Esophagus squamous epithelium (tissue), 5 donors: ENCODE data around the gene MPC1L. TPM values are rescaled to one million over a fixed set of nuclear protein-coding genes. Genes with fewer than 3 reads are reported as not detected.

ENCODE experiments used
- DNase-seq: peaks from one replicate; lab custom pipeline; 2025; lab: John Stamatoyannopoulos, UW
- H3K27ac ChIP-seq, 4 donors: fragments of 200-600 bp; sonication (generic); one replicate each; pipeline ENCODE4 v1.5.1; 2016 to 2019; ENCODE audit warnings: mild to moderate bottlenecking in 1 of 4
- H3K27me3 ChIP-seq, 4 donors: fragments of 200-600 bp; sonication (generic); 1 replicate in 3 of 4; 2 replicates in 1 of 4; pipeline versions ENCODE4 v1.5.1 to v1.6.0; 2017 to 2021; ENCODE audit warnings: antibody characterized with exemption in 1 of 4
- H3K36me3 ChIP-seq, 3 donors: fragments of 200-600 bp; sonication (generic); one replicate each; pipeline ENCODE4 v1.5.1; 2016 to 2019
- H3K4me1 ChIP-seq, 3 donors: fragments of 200-600 bp; sonication (generic); one replicate each; pipeline ENCODE4 v1.5.1; 2017 to 2019
- H3K4me3 ChIP-seq, 4 donors: fragments of 200-600 bp; sonication (generic); 1 replicate in 3 of 4; 2 replicates in 1 of 4; pipeline ENCODE4 v1.5.1; 2016 to 2019; ENCODE audit warnings: mild to moderate bottlenecking in 2 of 4, moderate library complexity in 1 of 4
- H3K9me3 ChIP-seq, 3 donors: fragments of 200-600 bp; sonication (generic); one replicate each; pipeline ENCODE4 v1.5.1; 2016 to 2019
- POLR2A ChIP-seq, 4 donors: fragments of 450-650 bp; IDR thresholded peaks; one replicate each; pipeline ENCODE4 v1.6.1; 2017; ENCODE audit warnings: antibody characterized with exemption in 4 of 4, mild to moderate bottlenecking in 4 of 4, moderate library complexity in 3 of 4
- WGBS, 2 donors: methylation state at CpG; one replicate each; pipeline ENCODE4 v1.1.5; 2018; 5-methylcytosine and 5-hydroxymethylcytosine counted together
- intact Hi-C: fragments of 100-400 bp; cut with DNase I; formaldehyde crosslinking; loops from one replicate; pipeline ENCODE4 v1.15.0; 2022
- total RNA-seq, 4 donors: library from RNA; depleted of rRNA; stranded (reverse); fragments of >200 nt; gene quantifications; one replicate each; pipeline ENCODE4 v1.1.0, GENCODE V29; 2016
- TF ChIP-seq, protein P1 (sequence below), 6 experiments: fragments of 450-650 bp in 4 of 6; fragments of 200-600 bp in 2 of 6; sonication (generic) in 2 of 6; IDR thresholded peaks; one replicate each; pipeline ENCODE4 v1.5.1; 2016 to 2019; ENCODE audit warnings: antibody characterized with exemption in 6 of 6, mild to moderate bottlenecking in 4 of 6, moderate library complexity in 4 of 6
- donor health status: DM: yes; HTN: yes; CAD: no.

MPC1L gene
- total RNA-seq, 4 donors from 2014 or later, result not detected

- TF ChIP-seq, protein P1, sequence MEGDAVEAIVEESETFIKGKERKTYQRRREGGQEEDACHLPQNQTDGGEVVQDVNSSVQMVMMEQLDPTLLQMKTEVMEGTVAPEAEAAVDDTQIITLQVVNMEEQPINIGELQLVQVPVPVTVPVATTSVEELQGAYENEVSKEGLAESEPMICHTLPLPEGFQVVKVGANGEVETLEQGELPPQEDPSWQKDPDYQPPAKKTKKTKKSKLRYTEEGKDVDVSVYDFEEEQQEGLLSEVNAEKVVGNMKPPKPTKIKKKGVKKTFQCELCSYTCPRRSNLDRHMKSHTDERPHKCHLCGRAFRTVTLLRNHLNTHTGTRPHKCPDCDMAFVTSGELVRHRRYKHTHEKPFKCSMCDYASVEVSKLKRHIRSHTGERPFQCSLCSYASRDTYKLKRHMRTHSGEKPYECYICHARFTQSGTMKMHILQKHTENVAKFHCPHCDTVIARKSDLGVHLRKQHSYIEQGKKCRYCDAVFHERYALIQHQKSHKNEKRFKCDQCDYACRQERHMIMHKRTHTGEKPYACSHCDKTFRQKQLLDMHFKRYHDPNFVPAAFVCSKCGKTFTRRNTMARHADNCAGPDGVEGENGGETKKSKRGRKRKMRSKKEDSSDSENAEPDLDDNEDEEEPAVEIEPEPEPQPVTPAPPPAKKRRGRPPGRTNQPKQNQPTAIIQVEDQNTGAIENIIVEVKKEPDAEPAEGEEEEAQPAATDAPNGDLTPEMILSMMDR (IDR thresholded peaks at IDR 0.05), result no peak
- no peak for TF ChIP-seq POLR2A (IDR thresholded peaks at IDR 0.05)
- H3K4me1 ChIP-seq, result no peaks in the 10 kb centered on the region
- 79 to 82% methylated on average over 9 of the region's 9 CpGs for WGBS, 2 donors
- no peaks in the 10 kb centered on the region for H3K27me3 ChIP-seq
- H3K36me3 ChIP-seq, result no peaks in the 10 kb centered on the region
- no peaks in the 10 kb centered on the region for H3K9me3 ChIP-seq
- DNase-seq, result no peak
- intact Hi-C loops, result no loop called here
- H3K27ac ChIP-seq, result no peak overlapping the region
- H3K4me3 ChIP-seq, result no peak overlapping the region
Observed at GRCh38 chrX:40615976-40616375, 7.3 kb upstream of the MPC1L start.

- TF ChIP-seq POLR2A (IDR thresholded peaks at IDR 0.05), result no peak
- TF ChIP-seq, protein P1 (IDR thresholded peaks at IDR 0.05), result no peak
- 82 to 89% methylated on average over 7 of the region's 7 CpGs for WGBS, 2 donors
Observed at GRCh38 chrX:40617566-40617965, 5.7 kb upstream of the MPC1L start.

DNA sequence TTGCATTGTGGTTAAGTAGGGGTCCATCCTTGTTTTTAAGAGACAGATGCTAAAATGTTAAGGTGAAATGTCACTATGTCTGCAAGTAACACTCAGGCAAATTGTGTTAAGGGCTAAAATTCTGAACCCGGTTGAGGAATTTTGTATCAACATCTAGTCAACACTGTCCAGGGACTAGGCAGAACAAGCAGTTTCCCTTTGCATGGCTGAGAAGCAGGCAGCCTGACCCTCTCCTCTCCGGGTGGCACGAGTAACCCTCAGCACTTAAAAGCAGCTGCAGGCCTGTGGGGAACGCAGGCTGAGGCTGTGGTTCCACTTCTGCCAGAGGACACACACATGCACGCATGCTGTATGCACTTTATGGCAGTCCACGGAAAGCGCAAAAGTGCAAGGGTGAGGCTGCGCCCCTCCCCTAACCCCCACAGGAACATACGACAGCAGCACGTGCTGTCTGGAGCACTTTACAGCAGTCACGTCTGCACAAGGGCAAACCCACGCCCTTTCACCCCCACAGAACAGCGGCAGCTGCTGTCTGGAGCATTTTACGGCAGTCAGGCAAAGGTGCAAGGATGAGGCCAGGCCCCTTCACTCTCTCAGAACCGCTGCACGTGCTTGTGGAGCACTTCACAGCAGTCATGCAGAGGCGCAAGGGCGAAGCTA, 619 bp upstream of the MPC1L start:
- H3K27ac ChIP-seq, result no peak overlapping the region
- no peak for DNase-seq
- 85% methylated on average over 9 of the region's 18 CpGs; no CpG with 5 or more reads in 1 of the 2 donors for WGBS, 2 donors
- intact Hi-C loops, result no loop called here
- no peaks in the 10 kb centered on the region for H3K4me1 ChIP-seq
- no peak overlapping the region for H3K4me3 ChIP-seq
- no peak for TF ChIP-seq POLR2A (IDR thresholded peaks at IDR 0.05)
- TF ChIP-seq, protein P1 (IDR thresholded peaks at IDR 0.05), result no peak
- no peaks in the 10 kb centered on the region for H3K9me3 ChIP-seq
- peaks cover 0 to 5% (median 0%) of the 10 kb centered on the region in 3 donors for H3K36me3 ChIP-seq
- H3K27me3 ChIP-seq, result no peaks in the 10 kb centered on the region

More at GRCh38 chrX:40617566-40617965, 5.7 kb upstream of the MPC1L start:
- intact Hi-C loops, result no loop called here
- H3K4me1 ChIP-seq, result no peaks in the 10 kb centered on the region
- H3K4me3 ChIP-seq, result no peak overlapping the region
- no peak for DNase-seq
- H3K27me3 ChIP-seq, result no peaks in the 10 kb centered on the region
- no peaks in the 10 kb centered on the region for H3K9me3 ChIP-seq
- no peak overlapping the region for H3K27ac ChIP-seq
- H3K36me3 ChIP-seq, result no peaks in the 10 kb centered on the region

- Histone ChIP-seq H3K27ac (no peak overlapping the region), H3K4me1 (no peaks in the 10 kb centered on the region), H3K4me3 (no peak overlapping the region), H3K36me3 (peaks cover 0 to 16% (median 0%) of the 10 kb centered on the region in 3 donors), H3K27me3 (no peaks in the 10 kb centered on the region), H3K9me3 (no peaks in the 10 kb centered on the region)
- DNase-seq, result no peak
- 87 to 90% methylated on average over 9 to 14 of the region's 32 CpGs for WGBS, 2 donors
- intact Hi-C loops, result no loop called here
- no peak for TF ChIP-seq POLR2A (IDR thresholded peaks at IDR 0.05)
- TF ChIP-seq, protein P1 (IDR thresholded peaks at IDR 0.05), result no peak
Observed at GRCh38 chrX:40623665-40624064, 437 bp downstream of the MPC1L start.

DNA sequence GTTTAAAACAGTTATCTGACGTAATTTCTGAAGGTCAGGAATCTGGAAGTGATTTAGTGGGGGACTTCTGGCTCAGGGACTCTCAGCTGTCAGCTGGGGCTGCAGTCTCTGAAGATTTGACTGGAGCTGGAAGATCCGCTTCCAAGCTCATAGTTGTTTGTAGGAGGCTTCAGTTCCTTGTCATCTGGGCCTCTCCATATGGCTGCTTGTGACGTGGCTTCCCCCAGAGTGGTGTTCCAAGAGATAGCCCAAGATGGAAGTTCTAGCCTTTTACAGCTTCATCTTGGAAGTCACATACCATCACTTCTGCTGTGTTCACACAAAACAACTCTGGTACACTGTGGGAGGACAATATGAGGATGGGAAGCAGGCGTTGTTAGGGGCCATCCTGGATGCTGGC, 2.1 kb downstream of the MPC1L start:
- intact Hi-C loops, result no loop called here
- H3K27ac ChIP-seq, result no peak overlapping the region
- TF ChIP-seq POLR2A (IDR thresholded peaks at IDR 0.05), result no peak
- TF ChIP-seq, protein P1 (IDR thresholded peaks at IDR 0.05), result no peak
- WGBS, 2 donors, result 66 to 100% methylated on average over 1 to 3 of the region's 4 CpGs
- no peaks in the 10 kb centered on the region for H3K9me3 ChIP-seq
- H3K4me3 ChIP-seq, result no peak overlapping the region
- peaks cover 0 to 32% (median 2%) of the 10 kb centered on the region in 3 donors for H3K36me3 ChIP-seq
- H3K27me3 ChIP-seq, result no peaks in the 10 kb centered on the region
- no peak for DNase-seq
- no peaks in the 10 kb centered on the region for H3K4me1 ChIP-seq
